ENCODE data around the gene PLIN3. TPM values are rescaled to one million over a fixed set of nuclear protein-coding genes. Genes with fewer than 3 reads are reported as not detected.
"Not testable (repeated sequence)": the region's sequence is repeated elsewhere in the genome, so short reads cannot be mapped to it uniquely, and the experiment has no call there.

PLIN3 gene
- total RNA-seq, 2 donors from 2014 or later: 46.4 to 56.7 TPM

- Mint-ChIP-seq H3K9me3 (no peaks in the 10 kb centered on the region), H3K27me3 (no peaks in the 10 kb centered on the region), H3K4me1 (peaks cover 11% of the 10 kb centered on the region), H3K27ac (no peak overlapping the region), H3K36me3 (ENCODE audit: low read depth) (peaks cover 64% of the 10 kb centered on the region), H3K4me3 (no peak overlapping the region)
- ATAC-seq (replicated peaks): no peak
Measured at GRCh38 chr19:4844348-4845179, 22.9 kb downstream of the PLIN3 start.

- Mint-ChIP-seq H3K4me1 (peaks cover 11% of the 10 kb centered on the region), H3K4me3 (no peak overlapping the region), H3K27ac (no peak overlapping the region), H3K27me3 (no peaks in the 10 kb centered on the region), H3K36me3 (ENCODE audit: low read depth) (peaks cover 72% of the 10 kb centered on the region), H3K9me3 (no peaks in the 10 kb centered on the region)
- no peak for ATAC-seq (replicated peaks)
Measured at GRCh38 chr19:4843647-4843965, 23.9 kb downstream of the PLIN3 start.

GRCh38 chr19:4839192-4839591 is 28.3 kb downstream of the PLIN3 start:
- no peaks in the 10 kb centered on the region for H3K9me3 Mint-ChIP-seq
- H3K4me1 Mint-ChIP-seq: peaks cover 11% of the 10 kb centered on the region
- no peak overlapping the region for H3K4me3 Mint-ChIP-seq
- ATAC-seq (replicated peaks): no peak
- no peaks in the 10 kb centered on the region for H3K27me3 Mint-ChIP-seq
- H3K36me3 Mint-ChIP-seq (ENCODE audit: low read depth): peaks cover 56% of the 10 kb centered on the region
- no peak overlapping the region for H3K27ac Mint-ChIP-seq

GRCh38 chr19:4832776-4833175 is 34.7 kb downstream of the PLIN3 start:
- ATAC-seq (replicated peaks): no peak
- Mint-ChIP-seq H3K27me3 (no peaks in the 10 kb centered on the region), H3K9me3 (no peaks in the 10 kb centered on the region), H3K4me3 (peak overlapping the region; percentile 89), H3K27ac (no peak overlapping the region), H3K4me1 (peaks cover 14% of the 10 kb centered on the region), H3K36me3 (ENCODE audit: low read depth) (peaks cover 33% of the 10 kb centered on the region)

GRCh38 chr19:4831979-4832340 is 35.5 kb downstream of the PLIN3 start:
- not testable (repeated sequence) for H3K27me3 Mint-ChIP-seq; ATAC-seq (replicated peaks); H3K9me3 Mint-ChIP-seq
- Mint-ChIP-seq H3K4me3 (peak overlapping the region; percentile 89), H3K27ac (peak overlapping the region; percentile 90), H3K36me3 (ENCODE audit: low read depth) (peaks cover 33% of the 10 kb centered on the region), H3K4me1 (peaks cover 17% of the 10 kb centered on the region)

- no peaks in the 10 kb centered on the region for H3K9me3 Mint-ChIP-seq
- H3K4me3 Mint-ChIP-seq: peak within 1 kb of the TSS; percentile 89
- peaks cover 36% of the 10 kb centered on the region for H3K36me3 Mint-ChIP-seq (ENCODE audit: low read depth)
- H3K27ac Mint-ChIP-seq: peak within 1 kb of the TSS; percentile 90
- ATAC-seq (replicated peaks): peak; percentile 96
- H3K27me3 Mint-ChIP-seq: no peaks in the 10 kb centered on the region
- peaks cover 17% of the 10 kb centered on the region for H3K4me1 Mint-ChIP-seq
Measured at GRCh38 chr19:4831304-4831978, 36.0 kb downstream of the PLIN3 start, which contains the start of gene TICAM1. TSS of gene TICAM1 (minus strand) at chr19:4831712. CDS start at chr19:4818377, 13,335 bp downstream.

- peak overlapping the region; percentile 90 for H3K27ac Mint-ChIP-seq
- peaks cover 42% of the 10 kb centered on the region for H3K36me3 Mint-ChIP-seq (ENCODE audit: low read depth)
- H3K9me3 Mint-ChIP-seq: no peaks in the 10 kb centered on the region
- peaks cover 17% of the 10 kb centered on the region for H3K4me1 Mint-ChIP-seq
- no peaks in the 10 kb centered on the region for H3K27me3 Mint-ChIP-seq
- peak overlapping the region; percentile 89 for H3K4me3 Mint-ChIP-seq
- no peak for ATAC-seq (replicated peaks)
Measured at GRCh38 chr19:4830768-4831265, 36.6 kb downstream of the PLIN3 start.

- peak overlapping the region; percentile 89 for H3K4me3 Mint-ChIP-seq
- peaks cover 46% of the 10 kb centered on the region for H3K36me3 Mint-ChIP-seq (ENCODE audit: low read depth)
- no peaks in the 10 kb centered on the region for H3K27me3 Mint-ChIP-seq
- peaks cover 17% of the 10 kb centered on the region for H3K4me1 Mint-ChIP-seq
- H3K27ac Mint-ChIP-seq: peak overlapping the region; percentile 90
- no peaks in the 10 kb centered on the region for H3K9me3 Mint-ChIP-seq
- no peak for ATAC-seq (replicated peaks)
Measured at GRCh38 chr19:4830332-4830731, 37.1 kb downstream of the PLIN3 start.

- Mint-ChIP-seq H3K27ac (peak overlapping the region; percentile 58), H3K36me3 (ENCODE audit: low read depth) (peaks cover 53% of the 10 kb centered on the region), H3K9me3 (no peaks in the 10 kb centered on the region), H3K27me3 (no peaks in the 10 kb centered on the region), H3K4me1 (peaks cover 17% of the 10 kb centered on the region), H3K4me3 (peak overlapping the region; percentile 89)
- ATAC-seq (replicated peaks): no peak
Measured at GRCh38 chr19:4829001-4829712, 38.3 kb downstream of the PLIN3 start.

GRCh38 chr19:4823577-4823976 is 43.9 kb downstream of the PLIN3 start:
- Mint-ChIP-seq H3K9me3 (no peaks in the 10 kb centered on the region), H3K4me1 (peaks cover 5% of the 10 kb centered on the region), H3K27me3 (no peaks in the 10 kb centered on the region), H3K27ac (no peak overlapping the region), H3K36me3 (ENCODE audit: low read depth) (peaks cover 77% of the 10 kb centered on the region), H3K4me3 (no peak overlapping the region)
- no peak for ATAC-seq (replicated peaks)

GRCh38 chr19:4822354-4822753 is 45.1 kb downstream of the PLIN3 start:
- H3K27ac Mint-ChIP-seq; H3K4me3 Mint-ChIP-seq; ATAC-seq (replicated peaks); H3K9me3 Mint-ChIP-seq; H3K27me3 Mint-ChIP-seq; H3K4me1 Mint-ChIP-seq: not testable (repeated sequence)
- H3K36me3 Mint-ChIP-seq (ENCODE audit: low read depth): peaks cover 82% of the 10 kb centered on the region

- Mint-ChIP-seq H3K27me3 (no peaks in the 10 kb centered on the region), H3K9me3 (no peaks in the 10 kb centered on the region), H3K27ac (no peak overlapping the region), H3K4me3 (no peak overlapping the region), H3K36me3 (ENCODE audit: low read depth) (peaks cover 87% of the 10 kb centered on the region), H3K4me1 (no peaks in the 10 kb centered on the region)
- no peak for ATAC-seq (replicated peaks)
Measured at GRCh38 chr19:4821265-4821664, 46.2 kb downstream of the PLIN3 start.

GRCh38 chr19:4817467-4818277 is 49.8 kb downstream of the PLIN3 start:
- H3K4me1 Mint-ChIP-seq: peaks cover 17% of the 10 kb centered on the region
- no peak overlapping the region for H3K27ac Mint-ChIP-seq
- peaks cover 65% of the 10 kb centered on the region for H3K36me3 Mint-ChIP-seq (ENCODE audit: low read depth)
- H3K27me3 Mint-ChIP-seq: no peaks in the 10 kb centered on the region
- no peak for ATAC-seq (replicated peaks)
- no peaks in the 10 kb centered on the region for H3K9me3 Mint-ChIP-seq
- no peak overlapping the region for H3K4me3 Mint-ChIP-seq

GRCh38 chr19:4816950-4817278 is 50.6 kb downstream of the PLIN3 start:
- no peak for ATAC-seq (replicated peaks)
- Mint-ChIP-seq H3K4me1 (peaks cover 20% of the 10 kb centered on the region), H3K36me3 (ENCODE audit: low read depth) (peaks cover 58% of the 10 kb centered on the region), H3K27ac (no peak overlapping the region), H3K27me3 (no peaks in the 10 kb centered on the region), H3K4me3 (peak overlapping the region; percentile 63), H3K9me3 (no peaks in the 10 kb centered on the region)
